BJ (cell line): Measurements from ENCODE around the gene JAG1. TPM values are rescaled to one million over a fixed set of nuclear protein-coding genes. Genes with fewer than 3 reads are reported as not detected.
A peak's percentile ranks its signal among the peaks of the same experiment; 100 is the strongest.
"Not testable (repeated sequence)": the region's sequence is repeated elsewhere in the genome, so short reads cannot be mapped to it uniquely, and the experiment has no call there.

Experiments
- CTCF ChIA-PET: fragments of 350-600 bp; formaldehyde crosslinking; extraction: SDS; loops from one replicate; lab custom pipeline; 2021; ENCODE audit warnings: antibody characterized with exemption, inconsistent platforms; lab: Yijun Ruan, JAX
- POLR2A ChIA-PET: fragments of 300-600 bp; sonication (Branson Sonifier 250); formaldehyde crosslinking; extraction: SDS; loops from one replicate; lab custom pipeline; 2021; ENCODE audit warnings: antibody characterized with exemption; lab: Charles Lee
- DNase-seq: peaks from one replicate; pipeline ENCODE4 v3.0.0-alpha.2; 2011; ENCODE audit warnings: low read depth
- H3K27me3 ChIP-seq: 2 replicates; pipeline ENCODE4 v1.6.0; 2011; ENCODE audit warnings: low read length; ENCODE audit not compliant: control insufficient read depth, insufficient read depth
- H3K36me3 ChIP-seq: 2 replicates; pipeline ENCODE4 v1.5.1; 2011; ENCODE audit warnings: low read length; ENCODE audit not compliant: control insufficient read depth, insufficient read depth
- H3K4me3 ChIP-seq: 2 replicates; pipeline ENCODE4 v1.5.1; 2011; ENCODE audit warnings: low read depth, mild to moderate bottlenecking, control low read depth, low read length
- polyA plus RNA-seq: library from polyadenylated mRNA; depleted of rRNA; stranded (reverse); fragments of >200 nt; gene quantifications from 2 replicates; pipeline ENCODE4 v1.2.3, GENCODE V29; 2011
- TF ChIP-seq, protein P1 (sequence below): IDR thresholded peaks from 2 replicates; pipeline ENCODE4 v1.5.1; 2011; ENCODE audit warnings: low read depth, mild to moderate bottlenecking, control low read depth, inconsistent platforms, low read length, moderate library complexity; ENCODE audit not compliant: insufficient read depth

The JAG1 gene
- polyA plus RNA-seq, 1 experiment, result 19.9 TPM

DNA sequence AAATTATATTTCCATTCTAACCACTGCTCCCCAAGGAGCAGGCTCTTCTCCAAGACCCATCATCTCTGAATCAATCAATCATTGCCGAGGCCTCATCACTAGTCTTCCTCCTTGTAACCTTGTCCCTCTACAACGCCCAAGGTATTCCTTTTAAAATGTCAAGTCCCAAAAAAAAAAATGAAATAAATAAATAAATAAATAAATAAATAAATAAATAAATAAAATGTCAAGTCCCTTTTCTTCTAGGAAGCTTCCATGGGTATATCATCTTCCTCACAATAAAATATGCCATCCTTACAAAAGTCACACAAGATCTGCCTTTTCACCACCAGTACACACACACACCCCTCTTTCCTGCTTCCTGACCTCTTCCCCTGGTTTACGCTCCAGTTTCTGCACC, 57.6 kb downstream of the JAG1 start:
- POLR2A ChIA-PET, result no interaction called here
- H3K27me3 ChIP-seq, result no peaks in the 10 kb centered on the region
- TF ChIP-seq, protein P1, sequence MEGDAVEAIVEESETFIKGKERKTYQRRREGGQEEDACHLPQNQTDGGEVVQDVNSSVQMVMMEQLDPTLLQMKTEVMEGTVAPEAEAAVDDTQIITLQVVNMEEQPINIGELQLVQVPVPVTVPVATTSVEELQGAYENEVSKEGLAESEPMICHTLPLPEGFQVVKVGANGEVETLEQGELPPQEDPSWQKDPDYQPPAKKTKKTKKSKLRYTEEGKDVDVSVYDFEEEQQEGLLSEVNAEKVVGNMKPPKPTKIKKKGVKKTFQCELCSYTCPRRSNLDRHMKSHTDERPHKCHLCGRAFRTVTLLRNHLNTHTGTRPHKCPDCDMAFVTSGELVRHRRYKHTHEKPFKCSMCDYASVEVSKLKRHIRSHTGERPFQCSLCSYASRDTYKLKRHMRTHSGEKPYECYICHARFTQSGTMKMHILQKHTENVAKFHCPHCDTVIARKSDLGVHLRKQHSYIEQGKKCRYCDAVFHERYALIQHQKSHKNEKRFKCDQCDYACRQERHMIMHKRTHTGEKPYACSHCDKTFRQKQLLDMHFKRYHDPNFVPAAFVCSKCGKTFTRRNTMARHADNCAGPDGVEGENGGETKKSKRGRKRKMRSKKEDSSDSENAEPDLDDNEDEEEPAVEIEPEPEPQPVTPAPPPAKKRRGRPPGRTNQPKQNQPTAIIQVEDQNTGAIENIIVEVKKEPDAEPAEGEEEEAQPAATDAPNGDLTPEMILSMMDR, result no peak
- no peaks in the 10 kb centered on the region for H3K36me3 ChIP-seq
- no peak for DNase-seq
- CTCF ChIA-PET, result interaction anchor here (0.6 kb wide), 1 partner anchor 10 kb away, joined by 3 read pairs; no protein-coding TSS in a partner anchor
- no peak overlapping the region for H3K4me3 ChIP-seq

DNA sequence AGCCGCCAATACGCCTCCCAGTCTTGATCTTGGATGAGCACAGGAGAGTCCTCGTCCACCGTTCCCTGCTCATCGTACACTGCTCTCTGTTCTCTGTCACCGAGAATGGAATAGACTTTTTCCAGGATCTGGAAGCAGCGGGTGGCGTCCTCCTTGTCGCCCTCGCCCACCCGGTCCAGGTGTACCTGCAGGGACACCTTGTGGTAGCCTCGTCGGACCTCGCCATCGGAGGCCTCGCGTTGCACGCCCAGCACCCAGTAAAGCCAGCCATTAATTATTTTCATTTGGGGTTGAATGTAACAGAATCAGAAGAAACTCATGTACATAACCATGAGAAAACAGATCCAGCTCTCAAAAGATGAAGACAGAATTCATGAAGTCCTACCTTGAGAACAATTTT, 59.9 kb downstream of the JAG1 start:
- Histone ChIP-seq H3K4me3 (no peak overlapping the region), H3K27me3 (no peaks in the 10 kb centered on the region), H3K36me3 (no peaks in the 10 kb centered on the region)
- CTCF ChIA-PET, result interaction anchor here (0.6 kb wide), 1 partner anchor 383 kb away, joined by 3 read pairs; no protein-coding TSS in a partner anchor
- POLR2A ChIA-PET, result no interaction called here
- no peak for DNase-seq
- TF ChIP-seq, protein P1, result no peak

DNA sequence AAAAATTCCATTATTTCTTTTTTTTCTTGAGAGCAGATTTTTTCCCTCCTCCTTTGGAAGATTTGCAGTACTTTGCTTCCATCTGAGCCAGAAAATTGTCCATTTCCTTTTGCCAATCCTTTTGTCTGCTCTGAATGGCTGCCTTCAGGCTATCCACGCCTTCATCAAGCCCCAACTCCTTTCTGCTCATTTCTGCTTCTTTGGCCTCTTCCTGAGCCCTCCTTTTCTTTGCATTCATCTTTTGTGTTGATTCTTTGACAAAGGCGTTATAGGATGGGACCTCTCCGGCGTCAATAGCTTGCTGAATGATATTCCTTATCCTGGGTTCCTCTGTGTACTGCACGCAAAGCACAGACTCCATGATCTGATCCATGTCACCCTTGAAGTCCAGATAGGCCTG, 60.4 kb downstream of the JAG1 start:
- POLR2A ChIA-PET, CTCF ChIA-PET, H3K36me3 ChIP-seq, DNase-seq, H3K4me3 ChIP-seq, H3K27me3 ChIP-seq: not testable (repeated sequence)

DNA sequence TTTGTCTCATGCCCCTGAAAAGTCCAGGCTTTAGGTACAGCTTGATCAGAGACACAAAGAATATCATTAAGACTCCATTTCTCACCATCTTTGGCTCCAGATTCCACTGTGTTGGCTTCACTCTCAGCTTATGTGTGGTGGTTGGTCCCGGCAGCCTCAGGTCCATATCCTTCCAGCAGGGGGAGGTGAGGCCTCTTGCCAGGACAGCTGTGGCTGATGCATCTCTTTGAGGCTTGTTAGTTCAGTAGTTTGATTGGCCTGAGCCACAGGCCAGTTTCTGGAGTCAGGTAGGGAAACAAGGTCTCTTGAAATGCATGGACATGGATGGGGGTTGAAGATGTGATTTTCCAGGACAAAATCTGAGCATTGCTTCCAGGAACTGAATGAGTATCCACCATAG, 62.4 kb downstream of the JAG1 start:
- H3K4me3 ChIP-seq, result no peak overlapping the region
- TF ChIP-seq, protein P1, result peak; percentile 50
- H3K36me3 ChIP-seq, result no peaks in the 10 kb centered on the region
- no peak for DNase-seq
- CTCF ChIA-PET, result interaction anchor here (0.9 to 1.4 kb wide), 3 partner anchors 8 to 37 kb away, joined by 3 to 4 read pairs (median 3); no protein-coding TSS in a partner anchor
- H3K27me3 ChIP-seq, result no peaks in the 10 kb centered on the region
- POLR2A ChIA-PET, result no interaction called here

DNA sequence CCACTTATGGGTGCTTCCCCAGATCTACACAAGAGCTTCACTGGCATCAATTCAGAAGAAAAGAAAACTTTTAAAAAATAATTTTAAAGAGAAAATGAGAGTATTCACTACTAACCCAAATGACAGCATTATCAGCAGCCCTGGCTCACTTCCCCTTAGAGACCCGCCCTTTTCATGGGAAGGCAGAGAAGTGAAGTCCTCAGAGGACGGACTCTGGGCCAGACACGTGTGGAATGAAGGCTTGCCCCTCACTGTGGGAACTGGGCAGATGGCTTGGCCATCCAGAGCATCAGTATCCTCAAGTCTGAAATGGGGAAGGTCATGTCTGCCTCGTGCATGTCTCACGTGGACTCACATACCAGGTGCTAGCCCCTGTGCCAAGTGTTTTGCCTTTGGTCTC, 63.5 kb downstream of the JAG1 start:
- DNase-seq, result no peak
- H3K27me3 ChIP-seq, result no peaks in the 10 kb centered on the region
- no peaks in the 10 kb centered on the region for H3K36me3 ChIP-seq
- CTCF ChIA-PET, result interaction anchor here (1.2 to 1.5 kb wide), 3 partner anchors 9 to 61 kb away, joined by 3 to 5 read pairs (median 4); no protein-coding TSS in a partner anchor
- POLR2A ChIA-PET, result interaction anchor here (0.6 kb wide), 1 partner anchor 793 kb away, joined by 4 read pairs; no protein-coding TSS in a partner anchor
- H3K4me3 ChIP-seq, result no peak overlapping the region
- TF ChIP-seq, protein P1, result no peak

DNA sequence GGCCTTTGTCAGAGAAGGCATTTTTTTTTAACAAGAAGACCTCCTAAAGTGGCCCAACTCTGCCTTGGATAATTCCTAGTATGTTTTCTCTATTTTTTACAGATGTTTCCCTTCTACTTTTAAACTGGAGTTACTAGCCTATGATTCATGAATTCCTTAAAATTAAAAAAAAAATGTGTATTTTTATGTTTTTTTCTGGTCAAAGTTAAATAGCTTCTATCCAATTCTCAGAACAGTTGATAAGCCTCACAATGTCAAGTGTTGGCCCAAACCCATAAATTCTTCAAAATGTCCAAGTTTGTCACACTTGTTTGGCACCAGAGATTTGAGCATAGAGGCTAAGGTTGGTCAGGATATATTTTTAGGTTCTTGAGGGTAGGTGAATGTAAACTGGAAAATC, 64.0 kb downstream of the JAG1 start:
- POLR2A ChIA-PET, result interaction anchor here (0.6 kb wide), 2 partner anchors 99 to 794 kb away, joined by 4 read pairs; no protein-coding TSS in a partner anchor
- no peak overlapping the region for H3K4me3 ChIP-seq
- TF ChIP-seq, protein P1, result no peak
- DNase-seq, result no peak
- no peaks in the 10 kb centered on the region for H3K36me3 ChIP-seq
- CTCF ChIA-PET, result interaction anchor here (1.2 to 1.5 kb wide), 3 partner anchors 9 to 61 kb away, joined by 3 to 5 read pairs (median 4); no protein-coding TSS in a partner anchor
- H3K27me3 ChIP-seq, result no peaks in the 10 kb centered on the region
